A549 (cell line): ENCODE results near the gene PLXNA1. TPM values are rescaled to one million over a fixed set of nuclear protein-coding genes. Genes with fewer than 3 reads are reported as not detected.

Source experiments
- ATAC-seq, 2 experiments: fragments of 200-7000 bp in 1 of 2; fragments of >200 bp in 1 of 2; cut with Nextera tagmentation in 1 of 2; cut with Tn5 transposase in 1 of 2; 3 replicates each; pipeline versions ENCODE4 v1.8.0 to v1.9.1; 2018 to 2020; ENCODE audit warnings: mild to moderate bottlenecking in 1 of 2, moderate library complexity in 1 of 2
- CTCF ChIA-PET: fragments of 300-600 bp; sonication (Branson Sonifier 250); formaldehyde crosslinking; extraction: SDS; loops from one replicate; lab custom pipeline; 2021; ENCODE audit warnings: antibody characterized with exemption, inconsistent platforms; lab: Yijun Ruan, JAX
- POLR2A ChIA-PET: fragments of 350-600 bp; formaldehyde crosslinking; extraction: SDS; loops from one replicate; lab custom pipeline; 2021; ENCODE audit warnings: antibody characterized with exemption, inconsistent platforms; lab: Yijun Ruan, JAX
- DNase-seq, 2 experiments: peaks; one replicate each; pipeline versions ENCODE4 v3.0.0 to v3.0.0-alpha.2; 2011 to 2016; ENCODE audit warnings: low read depth in 1 of 2, low spot score in 1 of 2
- FAIRE-seq: peaks from 2 replicates; lab custom pipeline; 2011; peaks lifted over from hg19 to GRCh38; lab: Jason Lieb, UNC
- H3K27ac ChIP-seq, 2 experiments: fragments of >200 bp; sonication (Bioruptor Twin); formaldehyde crosslinking; 3 replicates each; pipeline ENCODE4 v1.5.1; 2016 to 2017
- H3K4me1 ChIP-seq: fragments of >200 bp; sonication (Bioruptor Twin); formaldehyde crosslinking; 3 replicates; pipeline ENCODE4 v1.6.1; 2016
- H3K4me2 ChIP-seq: fragments of >200 bp; sonication (Bioruptor Twin); formaldehyde crosslinking; 3 replicates; pipeline ENCODE4 v1.6.1; 2016
- H3K4me3 ChIP-seq: fragments of >200 bp; sonication (Bioruptor Twin); formaldehyde crosslinking; 3 replicates; pipeline ENCODE4 v1.5.1; 2016
- H3K9me3 ChIP-seq: fragments of >200 bp; sonication (Bioruptor Twin); formaldehyde crosslinking; 3 replicates; pipeline ENCODE4 v1.6.1; 2016
- ATOH8 ChIP-seq: fragments of 250-450 bp; sonication (Bioruptor Pico); IDR thresholded peaks from 2 replicates; pipeline ENCODE4 v1.5.0; 2020; ENCODE audit warnings: low read depth, mild to moderate bottlenecking, moderate library complexity
- BCL3 ChIP-seq: fragments of >200 bp; sonication (Bioruptor Twin); formaldehyde crosslinking; IDR thresholded peaks from 3 replicates; pipeline ENCODE4 v1.6.1; 2016
- BHLHE40 ChIP-seq: IDR thresholded peaks from 2 replicates; pipeline ENCODE4 v1.6.1; 2012; ENCODE audit warnings: low read depth, low read length, inconsistent platforms
- CBX8 ChIP-seq: fragments of 200-600 bp; sonication (generic); IDR thresholded peaks from 2 replicates; pipeline ENCODE4 v1.6.1; 2016
- EHF ChIP-seq: fragments of 250-450 bp; sonication (Bioruptor Pico); IDR thresholded peaks from 2 replicates; pipeline ENCODE4 v1.5.0; 2020; ENCODE audit warnings: mild to moderate bottlenecking
- HDAC2 ChIP-seq: fragments of 200-600 bp; sonication (generic); IDR thresholded peaks from 2 replicates; pipeline ENCODE4 v1.6.1; 2016
- HEYL ChIP-seq: fragments of 250-450 bp; sonication (Bioruptor Pico); IDR thresholded peaks from 2 replicates; pipeline ENCODE4 v1.8.0; 2021; ENCODE audit warnings: mild to moderate bottlenecking, moderate library complexity
- JUN ChIP-seq, 2 experiments: fragments of >200 bp; sonication (Bioruptor Twin); formaldehyde crosslinking; IDR thresholded peaks; 2 replicates in 1 of 2; 3 replicates in 1 of 2; pipeline ENCODE4 v1.6.1; 2016 to 2017
- JUNB ChIP-seq: fragments of >200 bp; sonication (Bioruptor Twin); formaldehyde crosslinking; IDR thresholded peaks from 2 replicates; pipeline ENCODE4 v1.6.1; 2016
- KDM1A ChIP-seq: fragments of 200-600 bp; sonication (generic); IDR thresholded peaks from 2 replicates; pipeline ENCODE4 v1.6.1; 2016; ENCODE audit warnings: low read depth, mild to moderate bottlenecking
- MAZ ChIP-seq: fragments of 150-350 bp; IDR thresholded peaks from 2 replicates; pipeline ENCODE4 v1.6.1; 2014; ENCODE audit warnings: antibody characterized with exemption, low read depth, low read length, borderline replicate concordance
- MYC ChIP-seq: IDR thresholded peaks from 2 replicates; pipeline ENCODE4 v1.6.1; 2012; ENCODE audit warnings: mild to moderate bottlenecking, inconsistent platforms, low read length, improper control_type of control experiment, borderline replicate concordance
- NFE2L2 ChIP-seq: fragments of 150-350 bp; conservative IDR thresholded peaks from 2 replicates; pipeline ENCODE4 v1.6.1; 2014; ENCODE audit warnings: low read length
- NR3C1 ChIP-seq: fragments of >200 bp; sonication (Bioruptor Twin); formaldehyde crosslinking; IDR thresholded peaks from 3 replicates; pipeline ENCODE4 v1.6.1; 2017
- PHF8 ChIP-seq: fragments of 200-600 bp; sonication (generic); IDR thresholded peaks from 2 replicates; pipeline ENCODE4 v1.6.1; 2016; ENCODE audit warnings: low read depth, mild to moderate bottlenecking, antibody characterized with exemption, moderate library complexity, borderline replicate concordance
- RCOR1 ChIP-seq: fragments of 150-350 bp; IDR thresholded peaks from 2 replicates; pipeline ENCODE4 v1.6.1; 2014; ENCODE audit warnings: antibody characterized with exemption, low read length, low read depth
- REST ChIP-seq: fragments of 200-600 bp; sonication (generic); IDR thresholded peaks from 2 replicates; pipeline ENCODE4 v1.6.1; 2016; ENCODE audit warnings: antibody characterized with exemption, mild to moderate bottlenecking, moderate library complexity
- RFX5 ChIP-seq: fragments of 450-650 bp; IDR thresholded peaks from 2 replicates; pipeline ENCODE4 v1.7.1; 2014; ENCODE audit warnings: antibody characterized with exemption, mild to moderate bottlenecking, moderate library complexity
- RNF2 ChIP-seq: fragments of 200-600 bp; sonication (generic); IDR thresholded peaks from 2 replicates; pipeline ENCODE4 v1.6.1; 2016; ENCODE audit warnings: low read depth, mild to moderate bottlenecking, antibody characterized with exemption, moderate library complexity, borderline replicate concordance
- ZC3H11A ChIP-seq: fragments of 450-650 bp; IDR thresholded peaks from 2 replicates; pipeline ENCODE4 v1.6.1; 2014; ENCODE audit warnings: antibody characterized with exemption, mild to moderate bottlenecking
- ZFP36 ChIP-seq: fragments of 450-650 bp; IDR thresholded peaks from 2 replicates; pipeline ENCODE4 v1.6.1; 2014; ENCODE audit warnings: borderline replicate concordance; ENCODE audit not compliant: partially characterized antibody
- ZNF302 ChIP-seq: fragments of 250-450 bp; sonication (Bioruptor Pico); IDR thresholded peaks from 2 replicates; pipeline ENCODE4 v1.9.0; 2021; ENCODE audit warnings: inconsistent platforms, mild to moderate bottlenecking, moderate library complexity
- WGBS: methylation state at CpG from one replicate; pipeline ENCODE4 v1.1.6; 2017; ENCODE audit errors: missing lambda C conversion rate; 5-methylcytosine and 5-hydroxymethylcytosine counted together
- polyA plus RNA-seq, 4 experiments: library from polyadenylated mRNA; depleted of rRNA in 3 of 4; stranded (reverse); fragments of >200 nt; fragmentation: RNase III in 1 of 4; extraction: RNeasy Plus Mini Kit Qiagen cat#74134 plus additional on column Dnase treatment in 1 of 4; gene quantifications; 2 replicates in 3 of 4; 3 replicates in 1 of 4; pipeline ENCODE4 v1.2.3, GENCODE V29; 2011 to 2017

The PLXNA1 gene
- polyA plus RNA-seq, 2 of the 4 experiments (the other 2 are of a cell fraction): 9.1 to 16.3 TPM

GRCh38 chr3:126952261-126952982 lies 30.5 kb upstream of the PLXNA1 start:
- H3K27ac ChIP-seq: no peak overlapping the region
- ATAC-seq (no peak), DNase-seq (no peak), FAIRE-seq (no peak)
- H3K4me1 ChIP-seq: no peaks in the 10 kb centered on the region
- H3K9me3 ChIP-seq: no peaks in the 10 kb centered on the region
- H3K4me3 ChIP-seq: no peak overlapping the region
- POLR2A ChIA-PET: no interaction called here
- TF ChIP-seq RFX5 (no peak), NFE2L2 (no peak), ZFP36 (no peak), MAZ (no peak), RNF2 (no peak), RCOR1 (no peak), JUNB (no peak)
- 94% methylated on average over 9 of the region's 10 CpGs for WGBS
- no peak overlapping the region for H3K4me2 ChIP-seq
- CTCF ChIA-PET: interaction anchor here (0.8 to 2.6 kb wide), 5 partner anchors 13 to 200 kb away, joined by 3 to 10 read pairs (median 4); partner anchors contain the start of gene PLXNA1

GRCh38 chr3:126952983-126953660 lies 29.8 kb upstream of the PLXNA1 start:
- DNase-seq (no peak), FAIRE-seq (no peak), ATAC-seq (no peak)
- Histone ChIP-seq H3K27ac (no peak overlapping the region), H3K9me3 (no peaks in the 10 kb centered on the region), H3K4me1 (no peaks in the 10 kb centered on the region), H3K4me3 (no peak overlapping the region), H3K4me2 (no peak overlapping the region)
- ChIA-PET POLR2A (no interaction called here), CTCF (interaction anchor here (0.6 to 2.6 kb wide), 4 partner anchors 24 to 642 kb away, joined by 3 to 10 read pairs (median 4); no protein-coding TSS in a partner anchor)
- 91% methylated on average over 10 of the region's 12 CpGs for WGBS
- TF ChIP-seq JUN (IDR thresholded peaks at IDR 0.05) (no peak), REST (no peak), MYC (no peak), ZC3H11A (no peak), PHF8 (no peak), NR3C1 (no peak), HEYL (CRISPR knock-in tag) (no peak), BCL3 (no peak), RFX5 (no peak), HDAC2 (no peak), CBX8 (no peak), ZNF302 (no peak), BHLHE40 (no peak), ATOH8 (CRISPR knock-in tag) (no peak), KDM1A (no peak), EHF (CRISPR knock-in tag) (no peak), RCOR1 (no peak)
